D341Med (cell line): Measurements from ENCODE around the gene C11orf21.

ENCODE experiments used
- DNase-seq: peaks from one replicate; pipeline ENCODE4 v3.0.0; 2012; ENCODE audit warnings: low spot score

Gene C11orf21

GRCh38 chr11:2271327-2272227 lies 30.1 kb downstream of the C11orf21 start:
- peak; percentile 29 for DNase-seq

GRCh38 chr11:2271077-2271326 lies 30.7 kb downstream of the C11orf21 start:
- DNase-seq = no peak

- DNase-seq = peak; percentile 32
Measured at GRCh38 chr11:2270322-2271076, 31.2 kb downstream of the C11orf21 start, which contains the start of gene ASCL2. Gene ASCL2 (minus strand): TSS chr11:2270588. CDS start chr11:2270332, 256 bp downstream.

- peak; percentile 46 for DNase-seq
Measured at GRCh38 chr11:2269601-2270321, 32.0 kb downstream of the C11orf21 start.

- DNase-seq = peak; percentile 46
Measured at GRCh38 chr11:2268729-2269600, 32.8 kb downstream of the C11orf21 start.

DNA sequence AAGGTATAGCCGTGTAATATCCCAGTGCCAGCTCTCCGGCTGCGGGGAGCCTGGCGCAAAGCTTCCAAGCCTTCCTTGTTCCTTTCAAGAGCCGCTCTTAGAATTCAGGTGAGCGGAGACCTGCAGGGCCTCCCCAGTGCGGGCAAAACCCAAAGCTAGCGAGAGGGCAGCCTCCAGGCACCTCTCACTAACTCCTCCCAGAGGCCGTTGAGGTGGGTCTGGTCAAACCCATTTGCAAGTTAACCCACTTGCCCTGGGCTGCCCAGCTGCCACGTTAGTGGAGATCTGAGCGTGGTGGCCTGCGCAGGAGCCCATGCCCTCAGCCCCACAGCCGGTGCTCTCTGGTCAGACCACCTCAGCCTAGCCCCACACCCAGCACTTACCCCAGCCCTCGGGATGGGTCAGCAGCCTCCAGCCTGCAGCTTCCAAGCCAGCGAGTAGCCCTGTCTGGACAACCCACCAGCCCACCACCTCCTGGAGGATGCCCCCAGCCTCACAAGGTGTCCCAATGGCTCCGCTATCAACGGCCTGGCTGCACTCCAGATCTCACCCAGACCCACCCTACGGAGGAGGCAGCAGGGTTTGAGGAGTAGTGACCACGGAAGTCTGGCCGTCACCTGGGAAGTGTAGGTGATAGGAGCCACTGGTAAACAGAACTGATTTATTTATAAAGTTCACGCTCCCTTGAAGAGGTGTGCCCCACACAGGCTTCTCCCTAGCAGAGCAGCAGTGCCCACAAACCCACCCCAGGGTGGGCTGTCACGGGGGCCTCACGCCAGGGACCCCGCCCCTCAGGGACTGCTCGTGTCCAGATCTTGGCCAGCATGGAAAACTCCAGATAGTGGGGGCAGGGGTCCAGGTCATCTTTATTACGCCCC lies 33.6 kb downstream of the C11orf21 start:
- no peak for DNase-seq

- DNase-seq = no peak
Measured at GRCh38 chr11:2267306-2267850, 34.3 kb downstream of the C11orf21 start.

DNA sequence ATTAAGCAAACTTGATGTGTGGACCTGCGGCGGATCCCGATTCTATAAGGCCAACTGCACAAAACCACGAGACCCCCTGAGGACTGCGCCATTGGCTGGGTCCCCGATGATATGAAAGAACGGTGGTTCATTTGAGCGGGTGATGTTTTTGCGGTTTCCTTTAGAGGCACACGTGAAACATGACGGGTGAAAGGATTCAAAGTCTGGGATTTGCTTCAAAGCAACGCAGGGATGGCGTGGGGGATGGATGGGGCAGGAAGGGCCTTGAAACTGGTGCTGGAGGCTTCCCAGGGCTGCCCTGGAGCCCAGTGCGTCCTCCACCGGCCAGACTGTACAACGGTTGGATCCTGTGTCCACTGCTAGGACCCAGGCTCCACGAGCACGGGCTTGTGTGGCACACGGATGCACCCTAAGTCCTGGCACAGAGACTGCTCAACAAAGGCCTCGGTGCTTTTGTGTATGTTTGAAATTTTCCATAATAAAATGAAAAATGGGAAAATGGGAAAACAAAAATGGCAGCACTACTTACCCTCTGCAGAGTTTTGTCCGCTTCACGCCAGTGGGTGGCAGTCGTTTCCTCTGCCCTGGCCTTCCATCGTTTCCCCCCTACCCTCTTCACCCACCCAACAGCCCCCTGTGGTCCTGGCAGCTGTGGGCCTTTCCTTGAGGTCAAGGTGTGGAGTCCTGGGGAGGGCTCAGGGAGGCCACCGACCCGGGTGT lies 35.0 kb downstream of the C11orf21 start:
- no peak for DNase-seq

DNA sequence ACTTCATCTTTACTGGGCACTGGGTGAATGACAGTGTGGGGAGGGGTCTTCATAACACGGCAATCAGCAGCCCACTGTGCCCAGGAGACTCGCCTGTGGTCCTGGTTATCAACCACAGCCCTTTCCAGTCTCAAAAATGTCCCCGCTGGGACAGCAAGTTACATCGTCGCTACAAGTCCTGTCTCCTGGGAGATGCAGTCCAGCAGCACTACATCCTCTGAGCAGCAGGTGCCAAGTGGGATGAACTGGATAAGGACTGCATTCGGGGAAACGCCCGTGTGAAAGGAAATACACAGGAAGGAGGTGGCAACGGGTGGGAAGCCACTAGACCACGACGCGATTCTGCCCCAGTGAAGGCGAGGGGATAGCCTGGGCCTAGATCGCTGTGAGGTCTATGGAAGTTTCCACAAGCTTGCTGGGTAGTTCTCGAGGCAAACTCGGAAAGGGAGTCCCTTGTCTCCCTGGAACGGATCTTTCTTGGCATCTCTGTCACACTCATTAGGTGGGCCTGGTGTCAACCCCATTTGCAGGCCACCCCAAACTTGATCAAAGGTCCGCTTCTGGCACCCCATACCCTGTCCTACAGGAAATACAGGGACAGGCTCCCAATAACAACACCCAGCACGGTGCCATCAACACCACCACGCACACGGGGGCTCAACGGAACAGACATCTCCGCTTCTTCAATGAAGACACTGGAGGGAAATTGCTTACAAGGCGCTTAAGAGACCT lies 35.7 kb downstream of the C11orf21 start:
- DNase-seq = no peak

DNA sequence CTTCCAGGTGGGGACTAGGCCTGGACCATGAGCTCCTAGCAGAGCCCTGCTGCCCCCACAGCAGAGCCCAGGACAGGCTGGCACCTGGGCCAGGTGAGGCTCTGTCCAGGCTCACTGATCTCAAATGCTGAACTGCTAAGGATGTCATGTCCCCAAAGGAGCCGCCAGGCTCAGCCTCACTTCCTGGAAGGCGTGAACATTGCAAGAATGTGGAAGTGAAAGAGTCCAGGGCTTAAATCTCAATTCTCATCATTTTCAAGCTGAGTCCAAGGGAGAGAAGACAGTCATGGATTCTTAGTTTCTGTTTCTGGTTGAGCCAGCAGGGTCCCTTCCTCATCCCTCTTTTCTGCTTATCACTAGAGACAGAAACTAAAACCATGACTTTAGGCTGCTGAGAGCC lies 36.3 kb downstream of the C11orf21 start:
- no peak for DNase-seq

GRCh38 chr11:2264366-2265053 lies 37.2 kb downstream of the C11orf21 start:
- no peak for DNase-seq

GRCh38 chr11:2263724-2264360 lies 37.9 kb downstream of the C11orf21 start:
- no peak for DNase-seq

DNA sequence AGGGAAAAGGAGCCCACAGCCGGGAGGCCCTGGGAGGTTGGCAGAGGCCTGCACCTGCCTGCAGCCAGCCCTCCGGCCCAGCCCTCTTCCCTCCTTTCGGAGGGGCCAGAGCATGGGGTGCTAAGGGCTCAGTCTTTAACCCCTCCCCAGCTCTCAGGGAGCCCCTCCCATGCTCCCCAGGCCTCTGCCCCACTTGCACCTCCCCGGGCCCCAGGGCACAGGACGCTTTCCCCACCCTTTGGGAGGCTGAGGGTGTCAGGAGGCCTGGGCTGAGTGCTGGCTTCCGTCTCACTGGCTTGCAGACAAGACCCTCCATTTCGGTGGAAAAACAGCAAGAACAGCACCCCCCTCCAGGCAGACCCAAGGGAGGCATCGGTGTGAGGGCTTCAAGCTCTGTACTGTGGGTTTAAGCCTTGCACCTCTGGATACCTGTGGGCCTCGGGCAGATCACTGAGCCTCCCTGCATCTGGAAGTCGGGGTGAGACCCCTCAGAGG lies 38.6 kb downstream of the C11orf21 start:
- DNase-seq = no peak

- DNase-seq = no peak
Measured at GRCh38 chr11:2262301-2263070, 39.2 kb downstream of the C11orf21 start.

GRCh38 chr11:2261436-2262230 lies 40.1 kb downstream of the C11orf21 start:
- DNase-seq = no peak
